Stimulated activated CD4-positive, alpha-beta T cell treated with anti-CD3 and anti-CD28 coated beads, Interleukin-12 subunit alpha, Interleukin-12 subunit beta, amount 100 ng/mL, for 48 hours (primary cell): Measurements from ENCODE around the gene KRT84.
"Not testable (repeated sequence)": the region's sequence is repeated elsewhere in the genome, so short reads cannot be mapped to it uniquely, and the experiment has no call there.

Source experiments
- DNase-seq, 3 donors: peaks; one replicate each; pipeline ENCODE4 v3.0.0-alpha.2; 2020; ENCODE audit warnings: low read depth in 2 of 3, low spot score in 1 of 3

KRT84 gene

GRCh38 chr12:52346593-52346992 lies 38.9 kb downstream of the KRT84 start:
- no peak for DNase-seq

DNA sequence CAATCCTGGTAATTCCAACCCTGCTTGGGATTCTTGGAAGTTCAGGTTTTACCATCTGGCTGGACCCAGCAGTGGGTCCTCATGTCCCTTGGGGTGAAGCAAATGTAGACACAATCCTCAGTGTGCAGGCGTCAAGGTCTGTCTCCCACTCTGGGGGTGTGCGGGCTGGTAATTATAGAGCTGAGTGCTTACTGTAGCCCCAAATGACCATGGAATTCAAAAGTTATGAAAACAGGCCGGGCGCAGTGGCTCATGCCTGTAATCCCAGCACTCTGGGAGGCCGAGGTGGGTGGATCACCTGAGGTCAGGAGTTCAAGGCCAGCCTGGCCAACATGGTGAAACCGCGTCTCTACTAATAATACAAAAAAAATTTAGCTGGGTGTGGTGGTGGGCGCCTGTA lies 40.4 kb downstream of the KRT84 start:
- not testable (repeated sequence) for DNase-seq

- DNase-seq: no peak
These were observed 41.3 kb downstream of the KRT84 start for GRCh38 chr12:52344111-52344510.

DNA sequence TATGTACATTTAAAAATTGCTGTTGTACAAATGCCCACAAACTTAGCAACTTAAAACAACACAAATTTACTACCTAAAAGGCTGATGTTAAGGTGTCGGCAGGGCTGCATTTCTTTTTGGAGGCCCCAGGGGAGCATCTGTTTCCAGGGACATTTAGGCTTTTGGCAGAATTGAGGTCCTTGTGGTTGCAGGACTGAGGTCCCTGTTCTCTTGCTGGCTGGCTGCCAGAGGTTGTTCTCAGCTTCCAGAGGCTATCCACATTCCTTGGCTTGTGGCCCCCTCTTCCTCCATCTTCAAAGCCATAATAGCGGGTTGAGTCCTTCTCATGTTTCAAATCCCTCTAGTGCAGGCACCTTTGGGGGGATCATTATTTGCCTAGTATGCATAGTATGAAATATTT lies 41.9 kb downstream of the KRT84 start:
- no peak for DNase-seq

GRCh38 chr12:52342781-52343490 lies 42.5 kb downstream of the KRT84 start:
- DNase-seq: no peak

DNA sequence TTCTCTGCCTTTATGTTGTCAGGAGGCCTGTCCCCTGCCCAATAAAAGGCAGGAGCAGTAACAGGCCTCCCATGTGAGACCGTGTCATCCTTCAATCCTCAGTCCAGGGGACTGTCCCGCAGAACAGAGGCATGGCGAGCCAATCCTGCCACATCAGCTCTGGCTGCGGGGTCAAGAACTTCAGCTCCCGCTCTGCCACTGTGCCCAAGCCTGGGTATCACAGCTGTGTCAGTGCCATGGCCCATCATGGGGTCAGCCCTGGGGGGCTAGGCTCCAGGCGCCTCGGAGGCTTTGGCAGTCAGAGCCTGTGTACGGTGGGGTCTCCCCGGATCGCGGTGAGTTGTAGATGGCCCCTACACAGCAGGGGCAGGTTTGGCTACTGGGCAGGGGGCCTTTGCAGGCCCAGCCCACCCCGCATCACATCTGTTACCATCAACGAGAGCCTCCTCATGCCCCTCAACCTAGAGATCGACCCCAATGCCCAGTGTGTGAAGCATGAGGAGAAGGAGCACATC lies 44.3 kb downstream of the KRT84 start:
- DNase-seq: no peak

DNA sequence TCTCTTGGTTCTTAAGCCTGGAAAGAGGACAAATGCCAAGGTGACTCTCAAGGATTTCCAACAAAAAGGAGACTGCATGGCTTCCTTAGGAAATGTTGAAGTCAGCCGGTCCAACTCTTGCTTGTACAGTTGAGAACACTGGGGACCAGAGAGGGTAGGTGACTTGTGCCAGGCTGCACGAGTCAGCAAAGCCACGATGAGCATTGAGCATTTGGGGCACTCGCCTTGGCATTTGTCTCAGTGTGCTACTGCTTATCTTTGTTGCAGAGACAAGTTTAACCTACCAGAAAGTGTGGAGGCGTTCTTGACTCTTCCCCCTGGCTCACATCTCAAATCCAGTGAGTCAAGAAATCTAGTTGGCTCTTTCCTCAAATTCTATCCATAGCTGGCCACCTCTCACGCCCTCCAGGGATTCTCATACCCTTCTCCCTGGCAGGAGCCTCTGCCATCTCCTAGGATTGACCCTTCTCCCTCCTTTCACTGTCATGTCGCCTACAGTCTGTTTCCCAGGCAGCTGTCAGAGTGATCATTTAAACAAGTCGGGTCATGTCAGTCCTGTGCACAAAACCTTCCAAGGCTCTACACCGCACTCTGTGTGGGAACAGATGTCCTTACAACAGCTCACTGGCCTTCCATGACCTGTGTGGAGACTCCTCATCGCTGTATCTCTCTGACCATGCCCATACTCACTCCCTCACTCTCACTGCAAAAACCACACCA lies 47.1 kb downstream of the KRT84 start:
- no peak for DNase-seq

- DNase-seq: no peak
These were observed 48.4 kb downstream of the KRT84 start for GRCh38 chr12:52337054-52337453.

DNA sequence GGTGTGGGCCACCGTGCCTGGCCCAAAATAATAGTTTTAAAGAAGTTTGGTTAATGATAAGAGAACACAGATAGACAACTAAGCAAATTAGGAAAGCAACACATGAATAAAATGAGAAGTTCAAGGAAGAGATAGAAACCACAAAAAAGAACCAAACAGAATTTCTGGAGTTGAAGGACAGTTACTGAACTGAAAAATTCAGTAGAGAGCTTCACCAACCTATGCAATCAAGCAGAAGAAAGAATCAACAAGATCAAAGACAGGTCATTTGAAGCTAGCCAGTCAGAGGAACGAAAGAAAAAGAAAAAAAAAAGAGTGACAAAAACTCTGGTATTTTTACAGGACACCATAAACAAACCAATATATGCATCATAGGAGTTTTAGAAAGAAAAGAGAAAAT lies 48.8 kb downstream of the KRT84 start:
- no peak for DNase-seq

DNA sequence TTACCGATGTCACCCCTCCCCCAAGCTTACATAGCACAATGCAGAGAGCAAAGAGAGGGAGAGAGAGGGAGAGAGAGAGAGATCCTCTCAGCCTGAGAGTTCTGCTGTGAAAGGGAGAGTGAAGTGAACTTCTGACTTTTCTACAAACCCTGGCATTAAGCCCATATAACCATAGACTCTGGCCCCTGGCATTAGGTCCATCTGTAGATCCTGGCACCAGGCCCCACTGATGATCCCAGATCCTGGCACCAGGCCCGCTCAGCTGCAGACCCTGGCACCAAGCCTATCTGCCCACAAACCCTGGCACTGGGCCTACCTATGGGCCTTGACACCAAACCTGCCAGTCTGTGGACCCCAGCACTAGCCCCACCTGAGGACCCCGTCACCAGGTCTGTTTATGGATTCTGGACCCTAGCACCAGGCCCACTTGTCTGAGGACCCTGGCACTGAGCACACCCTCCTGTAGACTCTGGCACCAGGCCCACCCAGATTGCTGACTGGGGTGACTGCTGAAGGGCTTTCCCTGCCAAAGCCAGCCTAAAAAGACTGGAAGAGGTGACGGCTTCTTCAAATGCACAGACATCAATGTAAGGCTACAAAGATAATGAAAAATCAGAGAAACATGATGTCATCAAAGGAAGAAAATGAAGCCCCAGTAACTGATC lies 49.7 kb downstream of the KRT84 start:
- no peak for DNase-seq

DNA sequence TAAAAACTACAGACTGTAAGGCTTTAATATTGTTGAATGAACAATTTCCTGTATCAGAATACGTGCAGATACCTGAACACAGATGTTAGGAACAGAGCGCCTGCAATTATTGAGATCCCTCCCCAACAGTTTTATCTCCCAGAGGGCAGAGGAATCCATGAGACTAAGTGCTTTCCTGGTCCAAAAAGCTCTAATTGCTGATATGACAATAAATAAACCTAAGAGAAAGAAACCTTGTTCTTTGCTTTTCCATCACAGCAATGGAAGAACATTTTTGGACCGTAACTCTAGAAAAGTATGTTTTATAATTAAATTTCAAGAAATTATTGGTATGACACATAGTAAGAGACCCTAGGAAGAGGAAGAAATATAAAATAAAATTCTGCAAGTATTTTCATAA lies 51.3 kb downstream of the KRT84 start:
- no peak for DNase-seq

GRCh38 chr12:52333321-52333720 lies 52.1 kb downstream of the KRT84 start:
- DNase-seq: no peak

DNA sequence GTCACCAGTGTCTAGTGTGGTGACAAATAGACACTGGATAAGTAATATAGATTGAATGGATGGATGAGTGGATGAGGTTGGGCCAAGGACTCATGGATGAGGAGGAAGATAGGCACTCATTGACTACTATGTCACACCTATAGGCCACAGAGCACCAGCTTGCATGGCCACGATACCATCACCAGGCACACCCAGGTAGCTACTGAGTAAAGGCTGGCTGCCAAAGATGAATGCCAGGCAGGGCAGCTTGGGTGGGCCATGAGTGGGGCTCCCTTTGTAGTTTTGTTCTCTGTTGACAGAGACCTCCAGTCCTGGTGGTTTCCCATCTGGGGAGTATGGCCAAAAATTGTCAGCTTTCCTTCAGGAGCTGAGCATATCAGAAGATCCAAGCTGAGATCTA lies 53.1 kb downstream of the KRT84 start:
- no peak for DNase-seq

DNA sequence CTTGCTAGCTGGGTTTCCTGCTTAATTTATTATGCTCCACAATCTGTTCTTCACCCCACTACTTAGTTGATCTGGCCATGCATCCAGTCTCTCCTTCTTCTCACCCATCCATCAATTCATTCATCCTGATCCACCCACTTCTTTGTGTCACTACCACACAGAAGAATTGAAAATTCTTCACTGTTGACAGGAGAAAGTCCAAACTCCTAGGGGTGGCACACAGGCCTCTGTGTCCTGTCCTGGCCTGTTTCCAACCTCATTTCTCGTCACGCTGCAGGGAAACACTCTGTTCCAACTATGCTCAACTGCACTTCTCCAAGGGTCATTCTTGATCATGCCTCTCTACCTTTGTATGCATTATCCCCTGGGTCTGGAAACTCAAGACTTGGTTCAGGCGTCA lies 53.6 kb downstream of the KRT84 start:
- no peak for DNase-seq

DNA sequence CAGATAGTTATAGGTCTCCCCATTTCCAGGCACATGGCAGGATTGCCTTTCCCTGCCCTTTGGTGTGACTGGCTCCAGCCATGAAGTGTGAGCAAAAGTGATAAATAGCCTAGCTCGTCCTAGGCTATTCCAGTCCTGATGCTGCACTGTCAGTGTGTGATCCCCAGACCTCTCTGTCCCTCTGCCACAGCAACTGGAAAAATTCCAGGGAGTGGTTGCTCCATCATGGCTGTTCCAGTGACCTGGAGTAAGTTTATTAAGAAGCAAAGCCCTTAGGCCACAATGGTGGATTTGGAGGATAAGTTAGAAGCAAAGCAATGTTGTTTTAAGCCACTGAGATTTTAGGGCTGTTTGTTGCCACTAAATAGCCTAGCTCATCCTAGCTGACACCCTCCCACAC lies 54.4 kb downstream of the KRT84 start:
- no peak for DNase-seq

GRCh38 chr12:52327830-52328500 lies 57.5 kb downstream of the KRT84 start:
- DNase-seq: no peak
